ENCODE data around the gene ALDH1A2.

Gene ALDH1A2

GRCh38 chr15:57943171-57943570, 122.3 kb downstream of the ALDH1A2 start:
- no peak for DNase-seq (ENCODE audit: low spot score)

GRCh38 chr15:57941816-57942215, 123.7 kb downstream of the ALDH1A2 start:
- no peak for DNase-seq (ENCODE audit: low spot score)

- no peak for DNase-seq (ENCODE audit: low spot score)
Observed at GRCh38 chr15:57932348-57932747, 133.2 kb downstream of the ALDH1A2 start.

GRCh38 chr15:57931570-57931969, 133.9 kb downstream of the ALDH1A2 start:
- DNase-seq (ENCODE audit: low spot score): no peak

GRCh38 chr15:57927091-57927631, 138.3 kb downstream of the ALDH1A2 start:
- no peak for DNase-seq (ENCODE audit: low spot score)

- DNase-seq (ENCODE audit: low spot score): no peak
Observed at GRCh38 chr15:57925650-57926049, 139.9 kb downstream of the ALDH1A2 start.

- DNase-seq (ENCODE audit: low spot score): no peak
Observed at GRCh38 chr15:57924598-57924997, 140.9 kb downstream of the ALDH1A2 start.

GRCh38 chr15:57923750-57924149, 141.8 kb downstream of the ALDH1A2 start:
- DNase-seq (ENCODE audit: low spot score): no peak

- no peak for DNase-seq (ENCODE audit: low spot score)
Observed at GRCh38 chr15:57923306-57923705, 142.2 kb downstream of the ALDH1A2 start.

GRCh38 chr15:57922776-57923175, 142.7 kb downstream of the ALDH1A2 start:
- DNase-seq (ENCODE audit: low spot score): no peak

GRCh38 chr15:57921371-57921770, 144.1 kb downstream of the ALDH1A2 start:
- no peak for DNase-seq (ENCODE audit: low spot score)

GRCh38 chr15:57920911-57921310, 144.6 kb downstream of the ALDH1A2 start:
- no peak for DNase-seq (ENCODE audit: low spot score)

GRCh38 chr15:57919754-57920153, 145.8 kb downstream of the ALDH1A2 start:
- no peak for DNase-seq (ENCODE audit: low spot score)

GRCh38 chr15:57917998-57918397, 147.5 kb downstream of the ALDH1A2 start:
- no peak for DNase-seq (ENCODE audit: low spot score)

- no peak for DNase-seq (ENCODE audit: low spot score)
Observed at GRCh38 chr15:57916695-57917094, 148.8 kb downstream of the ALDH1A2 start.

- no peak for DNase-seq (ENCODE audit: low spot score)
Observed at GRCh38 chr15:57915827-57916531, 149.5 kb downstream of the ALDH1A2 start.

GRCh38 chr15:57914350-57915055, 151.0 kb downstream of the ALDH1A2 start:
- DNase-seq (ENCODE audit: low spot score): no peak

- no peak for DNase-seq (ENCODE audit: low spot score)
Observed at GRCh38 chr15:57911247-57911646, 154.3 kb downstream of the ALDH1A2 start.

- no peak for DNase-seq (ENCODE audit: low spot score)
Observed at GRCh38 chr15:57910672-57911071, 154.8 kb downstream of the ALDH1A2 start.

GRCh38 chr15:57909388-57909787, 156.1 kb downstream of the ALDH1A2 start:
- DNase-seq (ENCODE audit: low spot score): no peak

- DNase-seq (ENCODE audit: low spot score): no peak
Observed at GRCh38 chr15:57903626-57904025, 161.9 kb downstream of the ALDH1A2 start.

Measured in AG08396 (cell line).